HepG2 (cell line): ENCODE measurements around the gene JPT1. TPM values are rescaled to one million over a fixed set of nuclear protein-coding genes. Genes with fewer than 3 reads are reported as not detected.

Experiments used
- BRD4 ChIP-seq: sonication (generic); formaldehyde crosslinking; IDR thresholded peaks from 2 replicates; pipeline ENCODE4 v1.4.0; 2020; ENCODE audit warnings: missing genetic modification reagents
- GFI1 ChIP-seq: sonication (generic); formaldehyde crosslinking; IDR thresholded peaks from 2 replicates; pipeline ENCODE4 v1.5.0; 2020; ENCODE audit warnings: missing genetic modification reagents, mild to moderate bottlenecking, borderline replicate concordance
- HBP1 ChIP-seq: IDR thresholded peaks from 2 replicates; pipeline ENCODE4 v1.6.1; 2016; ENCODE audit warnings: low read depth, control low read depth
- HES4 ChIP-seq: sonication (generic); formaldehyde crosslinking; IDR thresholded peaks from 2 replicates; pipeline ENCODE4 v1.9.0; 2021; ENCODE audit warnings: mild to moderate bottlenecking, missing genetic modification reagents, borderline replicate concordance
- ISL2 ChIP-seq: sonication (generic); formaldehyde crosslinking; IDR thresholded peaks from 2 replicates; pipeline ENCODE4 v1.5.0; 2020; ENCODE audit warnings: missing genetic modification reagents
- MYPOP ChIP-seq: sonication (generic); formaldehyde crosslinking; IDR thresholded peaks from 2 replicates; pipeline ENCODE4 v1.8.1; 2023; ENCODE audit warnings: mild to moderate bottlenecking, moderate library complexity, missing genetic modification reagents
- PAF1 ChIP-seq: IDR thresholded peaks from 2 replicates; pipeline ENCODE4 v1.6.1; 2016; ENCODE audit warnings: missing genetic modification reagents, missing compliant biosample characterization
- PHF21A ChIP-seq: sonication (generic); formaldehyde crosslinking; IDR thresholded peaks from 2 replicates; pipeline ENCODE4 v1.5.0; 2020; ENCODE audit warnings: mild to moderate bottlenecking, missing genetic modification reagents
- REST ChIP-seq, 2 experiments: IDR thresholded peaks; 2 replicates each; pipeline ENCODE4 v1.6.1; 2011 to 2012; ENCODE audit warnings: low read length in 2 of 2, borderline replicate concordance in 1 of 2, low read depth in 1 of 2, mild to moderate bottlenecking in 1 of 2, moderate library complexity in 1 of 2
- SMAD1 ChIP-seq: sonication (generic); formaldehyde crosslinking; IDR thresholded peaks from 2 replicates; pipeline ENCODE4 v1.4.0; 2020; ENCODE audit warnings: missing genetic modification reagents, low read depth, mild to moderate bottlenecking, borderline replicate concordance
- SOX13 ChIP-seq, 3 experiments: fragments of 450-650 bp in 1 of 3; sonication (generic) in 1 of 3; formaldehyde crosslinking in 1 of 3; IDR thresholded peaks in 2 of 3; conservative IDR thresholded peaks in 1 of 3; 2 replicates each; pipeline versions ENCODE4 v1.5.0 to v1.6.1; 2016 to 2020; ENCODE audit warnings: antibody characterized with exemption in 1 of 3, mild to moderate bottlenecking in 1 of 3, missing compliant biosample characterization in 1 of 3, missing genetic modification reagents in 1 of 3, moderate library complexity in 1 of 3
- THAP9 ChIP-seq: sonication (generic); formaldehyde crosslinking; IDR thresholded peaks from 2 replicates; pipeline ENCODE4; 2020; ENCODE audit warnings: missing genetic modification reagents, mild to moderate bottlenecking, borderline replicate concordance
- YEATS2 ChIP-seq: sonication (generic); formaldehyde crosslinking; IDR thresholded peaks from 2 replicates; pipeline ENCODE4 v1.4.0; 2020; ENCODE audit warnings: missing genetic modification reagents, borderline replicate concordance
- ZNF136 ChIP-seq: sonication (generic); formaldehyde crosslinking; IDR thresholded peaks from 2 replicates; pipeline ENCODE4 v1.8.1; 2022; ENCODE audit warnings: low read depth, mild to moderate bottlenecking, moderate library complexity, missing genetic modification reagents
- ZNF335 ChIP-seq: sonication (generic); formaldehyde crosslinking; IDR thresholded peaks from 2 replicates; pipeline ENCODE4 v1.4.0; 2020; ENCODE audit warnings: missing genetic modification reagents
- ZNF557 ChIP-seq: sonication (generic); formaldehyde crosslinking; IDR thresholded peaks from 2 replicates; pipeline ENCODE4 v1.4.0; 2020; ENCODE audit warnings: missing genetic modification reagents
- ZNF570 ChIP-seq: sonication (generic); formaldehyde crosslinking; IDR thresholded peaks from 2 replicates; pipeline ENCODE4 v1.4.0; 2020; ENCODE audit warnings: mild to moderate bottlenecking, missing genetic modification reagents, borderline replicate concordance
- ZNF598 ChIP-seq: sonication (generic); formaldehyde crosslinking; IDR thresholded peaks from 2 replicates; pipeline ENCODE4 v1.5.1; 2020; ENCODE audit warnings: mild to moderate bottlenecking, missing genetic modification reagents, borderline replicate concordance
- polyA plus RNA-seq, 8 experiments: library from polyadenylated mRNA; depleted of rRNA in 3 of 8; stranded (reverse) in 7 of 8; unstranded in 1 of 8; fragments of >200 nt; fragmentation: Illumina TruSeq in 4 of 8; extraction: Trizol in 4 of 8; gene quantifications; 2 replicates each; pipeline versions ENCODE4 v1.2.1 to v1.2.3, GENCODE V29; 2011 to 2016; ENCODE audit warnings: low read depth in 4 of 8, missing spikeins in 1 of 8, mixed read lengths in 1 of 8; ENCODE audit not compliant: insufficient read depth in 1 of 8
- total RNA-seq, 5 experiments: library from RNA; depleted of rRNA; stranded (reverse); fragments of >200 nt; fragmentation: Illumina TruSeq; extraction: Trizol; gene quantifications; 2 replicates each; pipeline ENCODE4 v1.2.3, GENCODE V29; 2016; ENCODE audit warnings: low read depth in 1 of 5

Gene JPT1
- total and polyA plus RNA-seq, 2 of the 13 experiments (the other 11 are each of a cell fraction or from before 2014, with no cell fraction given), result 43.3 to 256 TPM

- TF ChIP-seq REST (IDR thresholded peaks at IDR 0.05; ENCODE audit: borderline replicate concordance in 1 of 2, low read depth in 1 of 2, low read length in 2 of 2) (peak in 1 of 2 experiments; percentile 21; a peak in 1 of 4 replicates), PAF1 (CRISPR knock-in tag) (no peak), HBP1 (CRISPR knock-in tag) (peak; percentile 13; the same call in 1 of the 2 replicates), ZNF570 (CRISPR knock-in tag) (no peak), SOX13 (IDR thresholded peaks at IDR 0.05) (no peak), SOX13 (CRISPR knock-in tag; conservative IDR thresholded peaks at IDR 0.05 in 1 of 2, IDR thresholded peaks at IDR 0.05 in 1 of 2) (peak in 1 of 2 experiments; percentile 42; a peak in 1 of 4 replicates), ZNF557 (CRISPR knock-in tag) (0 out of 2 replicates have a peak, but pooled peaks have one; percentile 36), HES4 (CRISPR knock-in tag) (peak; percentile 83), MYPOP (CRISPR knock-in tag) (peak; percentile 39), ISL2 (peak; percentile 69), THAP9 (CRISPR knock-in tag) (0 out of 2 replicates have a peak, but pooled peaks have one; percentile 13), PHF21A (CRISPR knock-in tag) (no peak; the same call in 1 of the 2 replicates), GFI1 (no peak), ZNF598 (CRISPR knock-in tag) (0 out of 2 replicates have a peak, but pooled peaks have one; percentile 9), BRD4 (CRISPR knock-in tag) (no peak; the same call in none of the 2 replicates), ZNF136 (CRISPR knock-in tag) (no peak), ZNF335 (peak; percentile 90), SMAD1 (CRISPR knock-in tag) (no peak), YEATS2 (peak; percentile 80; the same call in 1 of the 2 replicates)
Observed at GRCh38 chr17:75182569-75183436, 28.5 kb upstream of the JPT1 start, which contains the start of gene SUMO2 (continued).
